OCI-M1 (cell line): Measurements from ENCODE around the gene OSBP2.

ENCODE experiments used
- DNase-seq: peaks from one replicate; lab custom pipeline; 2025; lab: John Stamatoyannopoulos, UW

The OSBP2 gene

GRCh38 chr22:30809086-30809485 lies 114.4 kb downstream of the OSBP2 start:
- DNase-seq, result no peak

GRCh38 chr22:30810105-30810504 lies 115.4 kb downstream of the OSBP2 start:
- DNase-seq, result no peak

GRCh38 chr22:30813936-30814335 lies 119.3 kb downstream of the OSBP2 start:
- DNase-seq, result no peak

DNA sequence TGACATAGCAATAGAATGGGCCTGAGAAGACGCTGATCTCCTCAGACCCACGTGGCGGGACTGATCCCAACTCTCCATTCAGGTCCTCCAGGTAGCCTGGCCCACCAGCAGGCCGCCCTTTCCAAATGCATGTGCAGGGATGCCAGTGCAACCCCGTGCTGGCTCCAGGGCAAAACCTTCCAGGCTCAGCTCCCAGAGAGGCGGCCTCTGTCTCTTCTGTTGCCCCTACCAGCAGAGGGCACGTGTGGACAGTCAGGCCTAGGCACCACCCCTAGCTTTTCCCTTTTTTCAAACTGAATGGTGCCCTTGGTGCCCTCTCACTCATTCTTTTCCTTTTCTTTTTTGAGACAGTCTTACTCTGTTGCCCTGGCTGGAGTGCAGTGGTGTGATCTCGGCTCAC lies 121.7 kb downstream of the OSBP2 start:
- DNase-seq, result peak; percentile 10

DNA sequence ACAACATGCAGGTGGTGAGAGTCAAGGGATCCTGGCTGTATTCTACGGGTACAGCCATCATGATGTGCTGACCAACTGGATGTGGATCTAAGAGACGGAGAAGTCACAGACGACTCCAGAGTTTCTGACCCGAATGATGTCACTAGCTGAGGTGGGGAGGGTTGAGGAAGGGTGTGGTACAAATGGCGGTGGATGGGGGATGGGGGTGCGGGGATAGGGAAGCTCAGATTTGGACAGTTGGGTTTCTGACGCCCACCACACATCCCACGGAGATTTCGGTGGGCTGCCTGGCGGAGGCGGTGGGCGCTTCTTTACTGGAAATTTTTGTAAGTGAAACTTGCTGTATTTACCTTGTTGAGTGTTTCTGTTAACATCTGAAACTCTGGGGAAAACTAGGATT lies 126.7 kb downstream of the OSBP2 start:
- DNase-seq, result no peak

DNA sequence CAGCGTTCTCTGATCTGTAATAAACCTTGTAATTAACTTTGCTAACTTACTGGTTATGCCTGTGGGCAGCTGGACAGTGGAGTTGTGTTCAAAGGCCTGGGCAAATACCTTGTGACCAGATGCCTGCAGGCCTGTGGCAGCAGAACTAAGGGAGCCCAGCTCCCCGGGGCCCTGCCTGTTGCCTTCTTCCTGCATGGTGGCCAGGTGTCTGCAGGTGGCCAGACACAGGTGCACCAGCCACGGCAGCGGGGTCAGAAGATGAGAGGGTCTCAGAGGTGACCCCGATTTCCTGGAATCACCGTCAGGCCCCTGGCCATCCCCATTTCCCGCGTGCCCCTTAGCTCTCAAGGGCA lies 127.2 kb downstream of the OSBP2 start:
- no peak for DNase-seq

GRCh38 chr22:30822216-30823014 lies 127.7 kb downstream of the OSBP2 start:
- no peak for DNase-seq

GRCh38 chr22:30823015-30823370 lies 128.3 kb downstream of the OSBP2 start:
- DNase-seq, result no peak

GRCh38 chr22:30824096-30824495 lies 129.4 kb downstream of the OSBP2 start:
- DNase-seq, result no peak

DNA sequence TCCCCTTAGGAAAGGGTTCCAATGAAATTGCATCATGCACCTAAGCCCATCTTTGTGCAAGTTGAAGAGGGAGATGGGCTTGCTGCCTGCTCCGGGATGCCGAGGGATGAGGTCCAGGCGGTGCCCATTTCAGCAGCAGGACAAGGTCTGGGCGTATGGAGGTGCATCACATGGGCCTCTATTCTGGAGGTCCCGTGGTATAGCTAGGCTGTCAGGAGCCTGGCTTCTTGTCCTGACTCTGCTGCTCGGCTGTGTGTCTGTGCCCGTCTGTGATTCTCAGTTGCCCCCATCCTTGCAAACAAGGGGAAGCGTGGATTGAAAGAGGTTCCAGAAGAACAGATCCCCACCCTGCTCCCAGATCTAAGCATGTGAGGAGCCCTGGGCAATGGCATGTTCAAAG lies 130.0 kb downstream of the OSBP2 start:
- DNase-seq, result no peak

DNA sequence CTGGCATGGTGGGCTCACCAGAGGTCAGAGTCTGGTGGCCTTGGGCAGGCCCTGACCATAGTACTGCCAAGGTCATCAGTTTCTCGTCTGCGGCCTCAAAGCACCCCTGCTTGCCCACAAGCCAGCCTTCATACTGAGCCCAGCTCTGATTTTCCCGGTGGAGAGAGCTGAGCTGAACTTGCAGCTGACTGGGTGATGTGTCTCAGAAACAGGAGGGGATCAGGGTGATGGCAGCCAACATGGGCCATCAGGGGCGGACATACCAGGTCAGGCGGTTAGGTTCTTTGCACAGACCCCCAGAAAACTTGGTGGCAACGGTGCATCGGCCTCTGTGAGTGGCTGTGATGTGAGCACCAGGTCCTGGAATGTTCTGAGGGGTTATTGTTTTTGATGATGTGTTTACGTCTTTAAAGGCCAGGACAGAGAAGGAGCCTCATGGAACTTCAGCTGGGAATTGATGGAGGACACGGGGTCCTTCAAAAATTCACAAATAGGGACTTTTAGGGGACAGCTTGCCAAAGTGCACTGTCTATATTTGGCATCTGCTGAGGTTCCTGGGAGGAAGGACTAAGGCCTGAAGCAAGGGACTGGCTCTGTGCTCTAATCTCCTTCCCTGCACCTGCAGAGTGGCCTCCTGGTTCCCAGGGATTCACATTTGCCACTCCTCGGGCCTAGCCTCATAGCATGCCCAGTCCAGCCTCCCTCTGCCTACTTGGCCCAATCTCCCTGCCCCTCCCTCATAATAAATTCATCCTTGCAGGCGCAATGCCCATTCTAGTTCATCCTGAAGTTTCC lies 131.2 kb downstream of the OSBP2 start:
- DNase-seq, result no peak

- DNase-seq, result no peak
These were observed 132.1 kb downstream of the OSBP2 start for GRCh38 chr22:30826670-30827355.

DNA sequence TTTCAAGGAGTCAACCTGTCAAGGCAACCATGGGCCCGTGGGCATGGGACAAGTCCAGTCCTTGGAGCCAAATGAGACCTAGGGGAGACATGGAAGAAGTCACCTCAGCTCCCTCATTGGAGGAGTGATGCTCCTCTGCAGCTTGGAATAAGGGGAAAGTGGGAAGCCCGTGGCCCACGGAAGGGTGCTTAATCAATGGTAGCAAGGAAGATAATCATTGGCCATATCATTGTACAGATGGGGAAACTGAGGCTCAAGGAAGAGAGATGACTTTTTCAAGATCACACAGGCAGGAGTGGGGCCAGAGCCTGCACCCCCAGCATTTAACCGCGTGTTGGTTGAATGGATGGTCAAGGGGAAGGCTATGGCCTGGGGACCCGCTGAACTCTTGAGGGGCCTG lies 133.0 kb downstream of the OSBP2 start:
- no peak for DNase-seq

DNA sequence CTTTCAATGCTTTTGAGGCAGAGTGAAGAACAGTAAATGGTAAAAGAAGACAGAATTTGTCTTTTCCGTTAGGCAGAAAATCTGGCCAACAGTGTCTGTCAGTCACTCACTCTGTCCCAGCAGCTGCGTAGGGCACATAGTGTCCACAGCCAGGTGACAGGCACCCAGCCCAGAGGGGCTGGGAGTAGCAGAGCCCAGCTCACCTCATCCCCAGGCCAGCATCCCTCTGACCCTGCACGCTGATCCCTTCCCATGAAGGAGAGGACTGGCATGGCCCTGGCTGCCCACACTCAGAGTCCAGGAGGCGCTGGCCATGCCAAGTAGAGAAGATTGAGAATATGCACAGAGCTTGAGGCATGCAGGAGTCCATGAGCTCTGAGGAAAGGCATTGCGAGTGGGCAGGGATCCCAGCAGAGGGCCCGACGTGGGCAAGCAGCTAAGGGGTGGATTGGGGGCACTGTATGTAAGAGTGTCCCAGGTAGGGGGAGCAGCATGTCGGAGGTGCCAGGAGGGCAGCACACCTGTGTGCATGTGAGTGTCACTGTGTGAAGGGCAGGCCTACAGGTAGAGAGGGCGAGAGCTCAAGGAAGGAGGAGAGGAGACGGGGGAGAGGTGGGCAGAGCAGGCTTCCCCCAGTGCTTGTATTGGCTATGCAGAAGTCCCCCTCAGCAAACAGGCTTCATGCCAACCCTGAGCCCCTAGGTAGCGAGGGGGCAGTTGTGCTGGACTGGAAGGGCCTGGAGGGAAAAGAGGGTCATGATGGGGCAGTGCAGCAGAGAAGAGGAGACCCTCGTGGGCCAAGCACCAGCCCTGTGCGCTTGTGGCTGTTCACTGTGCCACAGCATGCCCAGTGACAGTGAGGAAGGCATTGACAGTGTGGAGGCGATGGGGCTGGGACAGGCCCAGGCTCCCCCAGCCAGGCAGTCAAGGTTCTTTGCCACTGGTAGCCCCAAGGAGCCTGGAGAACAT lies 133.8 kb downstream of the OSBP2 start:
- no peak for DNase-seq

DNA sequence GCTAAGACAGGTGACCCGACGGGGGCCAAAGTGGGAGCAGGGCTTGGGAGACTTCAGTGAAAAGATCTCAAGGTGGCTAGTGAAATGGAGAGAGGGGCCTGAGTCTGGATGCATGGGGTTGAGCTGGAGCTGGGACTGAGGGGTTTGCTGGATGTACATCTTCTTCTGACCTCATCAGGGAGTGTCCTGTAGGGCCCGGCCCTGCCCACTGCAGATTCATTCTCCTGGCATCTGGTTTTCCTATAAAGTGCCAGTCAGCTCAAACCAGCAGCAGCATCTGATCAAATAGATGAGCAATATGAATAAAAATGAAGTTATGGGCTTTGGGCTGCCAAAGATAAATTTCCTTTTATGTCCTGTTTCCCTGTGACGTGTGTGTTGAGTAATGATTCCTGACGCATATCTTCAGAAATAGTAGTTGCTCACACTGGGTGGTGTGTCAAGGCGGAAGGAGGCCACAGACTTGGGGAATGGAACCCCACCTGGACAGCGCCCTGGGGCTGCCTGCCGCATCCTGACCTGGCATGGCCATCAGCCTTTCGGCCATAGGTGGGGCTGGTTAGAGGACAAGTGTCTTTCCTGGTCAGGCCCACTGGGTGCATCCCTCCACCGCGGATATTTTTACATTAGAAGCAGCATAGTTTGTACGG lies 135.4 kb downstream of the OSBP2 start:
- DNase-seq, result no peak

DNA sequence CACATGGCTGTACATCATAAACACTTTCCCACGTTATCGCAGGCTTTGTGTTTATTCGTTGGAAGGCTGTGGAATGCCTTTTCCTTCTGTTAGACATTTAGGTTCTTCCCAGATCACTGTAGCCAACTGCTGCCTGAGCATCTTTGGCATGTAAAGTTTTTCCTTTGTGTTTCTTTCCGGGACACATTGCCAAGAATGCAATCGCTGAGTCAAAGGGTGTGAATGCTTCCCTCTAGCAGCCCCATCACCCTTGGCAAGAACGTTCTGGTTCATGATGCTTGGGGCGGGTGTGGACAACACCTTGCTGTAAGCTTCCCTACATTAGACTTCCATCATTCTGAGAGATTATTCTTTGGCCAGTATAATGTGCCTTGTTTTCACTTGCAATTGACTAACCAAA lies 136.2 kb downstream of the OSBP2 start:
- no peak for DNase-seq

- DNase-seq, result no peak
These were observed 137.8 kb downstream of the OSBP2 start for GRCh38 chr22:30832407-30832987.

DNA sequence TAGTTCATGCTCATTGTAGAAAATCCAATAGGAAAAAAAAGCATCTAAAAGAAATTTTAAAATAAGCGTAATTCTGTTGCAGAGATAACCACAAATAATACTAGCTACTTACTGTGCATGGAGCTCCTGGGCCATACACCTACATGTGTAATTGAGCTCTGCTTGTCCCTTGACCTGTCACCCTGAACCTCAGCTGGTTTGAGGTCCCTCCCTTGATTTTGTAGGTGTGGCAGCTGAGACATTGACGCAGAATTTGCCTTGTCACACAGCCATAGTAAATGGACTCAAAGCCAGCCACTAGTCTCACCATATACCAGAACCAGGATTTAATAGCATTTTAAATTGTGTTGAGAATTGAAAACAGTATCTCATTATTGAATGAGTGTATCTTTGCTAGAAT lies 138.6 kb downstream of the OSBP2 start:
- DNase-seq, result no peak

- no peak for DNase-seq
These were observed 142.9 kb downstream of the OSBP2 start for GRCh38 chr22:30837531-30837930.

GRCh38 chr22:30838111-30838510 lies 143.4 kb downstream of the OSBP2 start:
- no peak for DNase-seq

DNA sequence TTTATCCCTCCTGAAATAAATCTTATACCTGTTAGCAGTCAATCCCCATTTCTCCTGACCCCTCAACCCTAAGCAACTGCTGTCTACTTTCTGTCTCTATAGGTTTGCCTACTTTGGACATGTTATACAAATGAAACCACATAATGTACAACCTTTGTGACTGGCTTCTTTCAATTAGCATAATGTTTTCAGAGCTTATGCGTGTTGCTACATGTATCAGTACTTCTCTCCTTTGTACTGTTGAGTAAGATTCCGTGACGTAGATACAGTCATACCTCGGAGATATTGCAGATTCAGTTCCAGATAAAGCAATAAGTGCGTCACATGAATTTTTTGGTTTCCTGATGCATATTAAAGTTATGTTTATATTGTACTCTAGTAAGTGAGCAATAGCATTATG lies 146.6 kb downstream of the OSBP2 start:
- DNase-seq, result no peak
